ENCODE measurements around the gene TNMD. TPM values are rescaled to one million over a fixed set of nuclear protein-coding genes. Genes with fewer than 3 reads are reported as not detected.

Gene TNMD
- total RNA-seq, 1 experiment from 2014 or later = not detected

DNA sequence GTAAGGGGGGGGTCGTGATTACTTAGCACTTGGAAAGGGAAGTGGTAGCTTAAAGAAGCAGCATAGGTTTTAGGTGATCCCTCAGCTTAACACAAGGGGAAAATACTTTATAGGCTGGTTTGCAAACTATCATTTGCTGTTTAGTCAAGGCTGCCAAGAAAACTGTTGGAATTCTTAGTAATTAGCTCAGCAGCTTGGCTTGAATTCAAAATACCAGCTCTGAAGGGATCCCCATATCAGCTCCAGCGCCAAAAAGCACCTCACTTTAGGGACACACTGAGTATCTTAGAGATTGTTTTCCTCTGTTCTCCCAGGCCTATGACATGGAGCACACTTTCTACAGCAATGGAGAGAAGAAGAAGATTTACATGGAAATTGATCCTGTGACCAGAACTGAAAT, 8.8 kb downstream of the TNMD start:
- POLR2A ChIA-PET = no interaction called here
- ATAC-seq = no peak
- no peaks in the 10 kb centered on the region for H3K27me3 ChIP-seq (ENCODE audit: control insufficient read depth, insufficient read depth, low read length)

DNA sequence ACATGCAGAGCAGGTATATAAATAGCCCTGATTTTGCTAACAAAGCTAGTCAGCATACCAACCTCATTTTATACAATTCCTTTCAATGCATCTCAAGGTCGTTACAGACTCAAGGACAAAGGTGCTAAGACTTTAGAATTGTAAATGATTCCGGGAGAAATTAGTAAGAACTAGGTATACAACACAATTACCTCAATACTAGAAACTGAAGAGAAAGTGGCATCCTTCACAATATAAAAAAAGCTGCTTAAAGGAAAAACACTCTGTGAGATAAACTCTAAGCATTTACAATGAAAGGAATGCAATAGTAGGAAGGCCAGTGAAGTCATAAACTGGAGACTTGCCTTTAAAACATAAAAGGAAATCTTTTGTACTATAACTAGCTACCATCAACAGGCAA, 11.9 kb downstream of the TNMD start:
- ATAC-seq = no peak
- H3K4me1 ChIP-seq (ENCODE audit: control insufficient read depth, insufficient read depth, low read length) = no peaks in the 10 kb centered on the region
- CTCF ChIA-PET = no interaction called here
- in situ Hi-C loops (cut with HindIII; ENCODE audit: low pct_unique_long_range_greater_than_20kb, low sequenced_read_pairs) (no loop called here), intact Hi-C loops (cut with micrococcal nuclease; ENCODE audit: unreplicated experiment) (no loop called here)
- H3K36me3 ChIP-seq (ENCODE audit: control insufficient read depth, insufficient read depth, low read length) = no peaks in the 10 kb centered on the region
- no peak for DNase-seq (ENCODE audit: low read depth, low spot score)
- no TSS peak for BruUV-seq (replicated peaks)
- TF ChIP-seq, protein P1, sequence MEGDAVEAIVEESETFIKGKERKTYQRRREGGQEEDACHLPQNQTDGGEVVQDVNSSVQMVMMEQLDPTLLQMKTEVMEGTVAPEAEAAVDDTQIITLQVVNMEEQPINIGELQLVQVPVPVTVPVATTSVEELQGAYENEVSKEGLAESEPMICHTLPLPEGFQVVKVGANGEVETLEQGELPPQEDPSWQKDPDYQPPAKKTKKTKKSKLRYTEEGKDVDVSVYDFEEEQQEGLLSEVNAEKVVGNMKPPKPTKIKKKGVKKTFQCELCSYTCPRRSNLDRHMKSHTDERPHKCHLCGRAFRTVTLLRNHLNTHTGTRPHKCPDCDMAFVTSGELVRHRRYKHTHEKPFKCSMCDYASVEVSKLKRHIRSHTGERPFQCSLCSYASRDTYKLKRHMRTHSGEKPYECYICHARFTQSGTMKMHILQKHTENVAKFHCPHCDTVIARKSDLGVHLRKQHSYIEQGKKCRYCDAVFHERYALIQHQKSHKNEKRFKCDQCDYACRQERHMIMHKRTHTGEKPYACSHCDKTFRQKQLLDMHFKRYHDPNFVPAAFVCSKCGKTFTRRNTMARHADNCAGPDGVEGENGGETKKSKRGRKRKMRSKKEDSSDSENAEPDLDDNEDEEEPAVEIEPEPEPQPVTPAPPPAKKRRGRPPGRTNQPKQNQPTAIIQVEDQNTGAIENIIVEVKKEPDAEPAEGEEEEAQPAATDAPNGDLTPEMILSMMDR (IDR thresholded peaks at IDR 0.05) = no peak
- TF ChIP-seq, protein P2, sequence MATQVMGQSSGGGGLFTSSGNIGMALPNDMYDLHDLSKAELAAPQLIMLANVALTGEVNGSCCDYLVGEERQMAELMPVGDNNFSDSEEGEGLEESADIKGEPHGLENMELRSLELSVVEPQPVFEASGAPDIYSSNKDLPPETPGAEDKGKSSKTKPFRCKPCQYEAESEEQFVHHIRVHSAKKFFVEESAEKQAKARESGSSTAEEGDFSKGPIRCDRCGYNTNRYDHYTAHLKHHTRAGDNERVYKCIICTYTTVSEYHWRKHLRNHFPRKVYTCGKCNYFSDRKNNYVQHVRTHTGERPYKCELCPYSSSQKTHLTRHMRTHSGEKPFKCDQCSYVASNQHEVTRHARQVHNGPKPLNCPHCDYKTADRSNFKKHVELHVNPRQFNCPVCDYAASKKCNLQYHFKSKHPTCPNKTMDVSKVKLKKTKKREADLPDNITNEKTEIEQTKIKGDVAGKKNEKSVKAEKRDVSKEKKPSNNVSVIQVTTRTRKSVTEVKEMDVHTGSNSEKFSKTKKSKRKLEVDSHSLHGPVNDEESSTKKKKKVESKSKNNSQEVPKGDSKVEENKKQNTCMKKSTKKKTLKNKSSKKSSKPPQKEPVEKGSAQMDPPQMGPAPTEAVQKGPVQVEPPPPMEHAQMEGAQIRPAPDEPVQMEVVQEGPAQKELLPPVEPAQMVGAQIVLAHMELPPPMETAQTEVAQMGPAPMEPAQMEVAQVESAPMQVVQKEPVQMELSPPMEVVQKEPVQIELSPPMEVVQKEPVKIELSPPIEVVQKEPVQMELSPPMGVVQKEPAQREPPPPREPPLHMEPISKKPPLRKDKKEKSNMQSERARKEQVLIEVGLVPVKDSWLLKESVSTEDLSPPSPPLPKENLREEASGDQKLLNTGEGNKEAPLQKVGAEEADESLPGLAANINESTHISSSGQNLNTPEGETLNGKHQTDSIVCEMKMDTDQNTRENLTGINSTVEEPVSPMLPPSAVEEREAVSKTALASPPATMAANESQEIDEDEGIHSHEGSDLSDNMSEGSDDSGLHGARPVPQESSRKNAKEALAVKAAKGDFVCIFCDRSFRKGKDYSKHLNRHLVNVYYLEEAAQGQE (IDR thresholded peaks at IDR 0.05; ENCODE audit: insufficient read depth in 1 of 2, low read depth in 2 of 2, low read length in 1 of 2) = no peak
- no peak overlapping the region for H3K27ac ChIP-seq (ENCODE audit: low read length)
- no peaks in the 10 kb centered on the region for H3K9me3 ChIP-seq (ENCODE audit: control insufficient read depth, insufficient read depth, low read depth, low read length)
- POLR2A ChIA-PET = no interaction called here
- no peak overlapping the region for H3K4me3 ChIP-seq (ENCODE audit: low read depth in 2 of 2, low read length in 2 of 2)
- H3K27me3 ChIP-seq (ENCODE audit: control insufficient read depth, insufficient read depth, low read length) = no peaks in the 10 kb centered on the region; the same call in 1 of the 2 replicates

More for the DNA sequence above, 8.8 kb downstream of the TNMD start:
- in situ Hi-C loops (cut with HindIII; ENCODE audit: low pct_unique_long_range_greater_than_20kb, low sequenced_read_pairs) = no loop called here
- no peaks in the 10 kb centered on the region for H3K4me1 ChIP-seq (ENCODE audit: control insufficient read depth, insufficient read depth, low read length)
- intact Hi-C loops (cut with micrococcal nuclease; ENCODE audit: unreplicated experiment) = no loop called here
- H3K4me3 ChIP-seq (ENCODE audit: low read depth in 2 of 2, low read length in 2 of 2) = no peak overlapping the region
- no TSS peak for BruUV-seq (replicated peaks)
- H3K9me3 ChIP-seq (ENCODE audit: control insufficient read depth, insufficient read depth, low read depth, low read length) = no peaks in the 10 kb centered on the region
- H3K27ac ChIP-seq (ENCODE audit: low read length) = no peak overlapping the region
- TF ChIP-seq POLR2AphosphoS5 (IDR thresholded peaks at IDR 0.05; ENCODE audit: low read depth, low read length) = no peak
- no peak for TF ChIP-seq TCF7L2 (IDR thresholded peaks at IDR 0.05; ENCODE audit: low read depth, low read length)
- TF ChIP-seq, protein P2 (IDR thresholded peaks at IDR 0.05; ENCODE audit: insufficient read depth in 1 of 2, low read depth in 2 of 2, low read length in 1 of 2) = no peak
- TF ChIP-seq, protein P1 (IDR thresholded peaks at IDR 0.05) = no peak
- no peak for TF ChIP-seq SIN3A (IDR thresholded peaks at IDR 0.05; ENCODE audit: borderline replicate concordance, insufficient read depth, low read depth, low read length)
- H3K36me3 ChIP-seq (ENCODE audit: control insufficient read depth, insufficient read depth, low read length) = no peaks in the 10 kb centered on the region
- CTCF ChIA-PET = no interaction called here
- no peak for DNase-seq (ENCODE audit: low read depth, low spot score)
